Testis (tissue), 2 donors: Measurements from ENCODE around the gene FAM53A.

Experiments used
- POLR2A ChIP-seq: fragments of 450-650 bp; IDR thresholded peaks from one replicate; pipeline ENCODE4 v1.6.1; 2017; ENCODE audit warnings: antibody characterized with exemption, mild to moderate bottlenecking, moderate library complexity
- TF ChIP-seq, protein P1 (sequence below), 3 experiments: fragments of 450-650 bp in 2 of 3; fragments of 200-600 bp in 1 of 3; sonication (generic) in 1 of 3; IDR thresholded peaks; one replicate each; pipeline ENCODE4 v1.5.1; 2016 to 2019; ENCODE audit warnings: antibody characterized with exemption in 3 of 3, mild to moderate bottlenecking in 2 of 3, moderate library complexity in 1 of 3

DNA sequence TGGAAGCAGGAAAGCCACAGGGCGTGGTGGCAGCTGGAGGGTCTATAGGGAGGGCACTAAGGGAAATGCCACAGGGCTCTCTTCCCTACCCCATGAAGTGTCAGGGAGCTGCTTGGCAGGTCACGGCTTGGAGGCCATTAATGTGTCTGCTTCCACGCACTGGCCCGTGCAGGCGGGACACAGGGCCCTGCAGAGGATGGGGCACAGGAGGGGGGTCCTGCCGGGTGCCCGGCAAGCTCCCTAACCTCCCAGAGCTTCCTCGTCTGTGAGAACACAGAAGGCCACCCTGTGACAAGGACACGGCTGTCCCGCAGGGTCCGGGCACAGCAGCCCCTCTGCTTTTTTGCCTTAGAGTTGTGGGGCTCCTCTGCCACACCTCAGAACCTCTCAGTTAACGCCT, 25.5 kb downstream of the FAM53A start:
- TF ChIP-seq, protein P1, sequence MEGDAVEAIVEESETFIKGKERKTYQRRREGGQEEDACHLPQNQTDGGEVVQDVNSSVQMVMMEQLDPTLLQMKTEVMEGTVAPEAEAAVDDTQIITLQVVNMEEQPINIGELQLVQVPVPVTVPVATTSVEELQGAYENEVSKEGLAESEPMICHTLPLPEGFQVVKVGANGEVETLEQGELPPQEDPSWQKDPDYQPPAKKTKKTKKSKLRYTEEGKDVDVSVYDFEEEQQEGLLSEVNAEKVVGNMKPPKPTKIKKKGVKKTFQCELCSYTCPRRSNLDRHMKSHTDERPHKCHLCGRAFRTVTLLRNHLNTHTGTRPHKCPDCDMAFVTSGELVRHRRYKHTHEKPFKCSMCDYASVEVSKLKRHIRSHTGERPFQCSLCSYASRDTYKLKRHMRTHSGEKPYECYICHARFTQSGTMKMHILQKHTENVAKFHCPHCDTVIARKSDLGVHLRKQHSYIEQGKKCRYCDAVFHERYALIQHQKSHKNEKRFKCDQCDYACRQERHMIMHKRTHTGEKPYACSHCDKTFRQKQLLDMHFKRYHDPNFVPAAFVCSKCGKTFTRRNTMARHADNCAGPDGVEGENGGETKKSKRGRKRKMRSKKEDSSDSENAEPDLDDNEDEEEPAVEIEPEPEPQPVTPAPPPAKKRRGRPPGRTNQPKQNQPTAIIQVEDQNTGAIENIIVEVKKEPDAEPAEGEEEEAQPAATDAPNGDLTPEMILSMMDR (IDR thresholded peaks at IDR 0.05): no peak
- no peak for TF ChIP-seq POLR2A
